HG02798 (cell line): Measurements from ENCODE around the gene MMS19.
"Not testable (repeated sequence)": the region's sequence is repeated elsewhere in the genome, so short reads cannot be mapped to it uniquely, and the experiment has no call there.

Source experiments
- ATAC-seq: cut with Tn5 transposase; IDR thresholded peaks from one replicate; pipeline ENCODE4 v1.9.1; 2021; ENCODE audit warnings: mild to moderate bottlenecking; ENCODE audit not compliant: unreplicated experiment, poor library complexity

MMS19 gene

GRCh38 chr10:97505152-97505551 is 6.9 kb upstream of the MMS19 start:
- no peak for ATAC-seq

DNA sequence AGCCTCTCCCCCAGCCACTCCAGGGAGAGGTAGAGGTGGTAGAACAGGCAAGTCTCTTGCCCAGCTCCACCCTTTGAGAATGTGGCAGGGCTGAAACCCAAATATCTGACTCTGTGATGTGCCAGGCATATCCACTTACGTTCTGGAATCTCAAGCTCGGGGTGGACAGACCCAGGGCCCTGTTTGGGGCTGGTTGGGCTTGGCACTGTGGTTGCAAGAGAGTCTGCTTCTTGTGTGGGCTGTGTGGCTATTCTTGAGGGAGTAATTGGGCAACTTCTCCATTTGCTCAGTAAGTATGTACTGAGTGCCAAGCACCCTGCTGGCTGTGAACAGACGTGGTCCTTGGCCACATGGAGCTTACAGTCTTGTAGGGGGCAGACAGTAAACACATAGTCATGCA is 5.2 kb upstream of the MMS19 start:
- no peak for ATAC-seq

- no peak for ATAC-seq
Observed at GRCh38 chr10:97502916-97503315, 4.7 kb upstream of the MMS19 start.

GRCh38 chr10:97500297-97500575 is 2.0 kb upstream of the MMS19 start:
- no peak for ATAC-seq

- ATAC-seq: no peak
Observed at GRCh38 chr10:97499561-97500296, 1.5 kb upstream of the MMS19 start.

DNA sequence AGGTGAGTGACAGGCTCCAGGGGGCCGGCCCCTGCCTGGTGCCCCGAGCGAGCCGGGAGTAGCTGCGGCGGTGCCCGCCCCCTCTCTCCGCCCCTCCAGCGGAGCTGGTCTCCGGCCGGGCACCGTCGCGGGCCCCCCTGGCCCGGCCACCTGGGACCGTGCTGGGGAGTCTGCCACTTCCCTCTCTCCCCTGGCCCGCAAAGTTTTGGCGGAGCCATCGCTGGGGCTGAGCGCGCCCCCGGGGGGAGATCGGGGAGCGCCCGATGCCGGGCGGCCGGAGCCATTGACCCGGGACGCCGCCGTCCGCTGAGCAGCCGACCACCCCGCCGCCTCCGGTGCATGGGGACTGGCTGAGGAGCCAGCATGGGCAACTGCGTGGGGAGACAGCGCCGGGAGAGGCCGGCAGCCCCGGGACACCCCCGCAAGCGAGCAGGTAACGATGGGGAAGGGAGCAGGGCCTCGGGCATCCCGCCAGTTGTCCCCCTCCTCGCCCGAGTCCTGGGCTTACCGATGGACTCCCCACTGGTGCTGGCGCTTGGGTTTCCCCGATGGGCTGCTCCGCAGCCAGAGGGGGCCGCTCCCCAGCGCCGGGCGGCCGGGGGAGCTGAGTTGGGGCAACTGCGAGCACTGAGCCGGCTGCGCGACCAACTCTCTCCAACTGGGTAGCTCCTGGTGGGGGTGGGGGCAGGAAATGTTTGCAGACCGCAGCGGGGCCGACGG is 779 bp upstream of the MMS19 start, which contains the start of gene UBTD1:
UBTD1 (plus strand) TSS at position 84 of the 720 bp plus-strand sequence; CDS start at position 364, 280 bp downstream.
- no peak for ATAC-seq

GRCh38 chr10:97497572-97498075 is 598 bp downstream of the MMS19 start:
- ATAC-seq: peak; percentile 27

- no peak for ATAC-seq
Observed at GRCh38 chr10:97494863-97495506, 3.2 kb downstream of the MMS19 start.

DNA sequence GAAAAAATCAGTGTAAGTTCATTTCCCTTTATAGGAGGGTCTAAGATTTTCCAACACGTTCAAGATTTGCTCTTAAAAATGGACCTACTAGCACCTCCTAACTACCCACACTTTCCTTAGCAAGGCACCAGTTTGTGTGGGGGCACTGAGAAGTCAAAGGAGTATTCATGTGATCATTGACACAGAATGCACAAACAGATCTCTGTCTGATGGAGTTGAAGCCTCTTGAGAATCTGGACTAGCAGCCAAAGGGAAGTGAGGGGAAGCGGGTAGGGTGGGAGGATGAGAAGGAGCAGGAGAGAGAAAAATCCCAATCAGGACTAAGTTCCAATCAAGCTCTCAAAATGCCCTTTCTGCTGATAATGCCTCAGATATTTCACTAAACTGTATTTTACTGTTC is 4.1 kb downstream of the MMS19 start:
- ATAC-seq: no peak

- ATAC-seq: no peak
Observed at GRCh38 chr10:97490592-97490991, 7.6 kb downstream of the MMS19 start.

DNA sequence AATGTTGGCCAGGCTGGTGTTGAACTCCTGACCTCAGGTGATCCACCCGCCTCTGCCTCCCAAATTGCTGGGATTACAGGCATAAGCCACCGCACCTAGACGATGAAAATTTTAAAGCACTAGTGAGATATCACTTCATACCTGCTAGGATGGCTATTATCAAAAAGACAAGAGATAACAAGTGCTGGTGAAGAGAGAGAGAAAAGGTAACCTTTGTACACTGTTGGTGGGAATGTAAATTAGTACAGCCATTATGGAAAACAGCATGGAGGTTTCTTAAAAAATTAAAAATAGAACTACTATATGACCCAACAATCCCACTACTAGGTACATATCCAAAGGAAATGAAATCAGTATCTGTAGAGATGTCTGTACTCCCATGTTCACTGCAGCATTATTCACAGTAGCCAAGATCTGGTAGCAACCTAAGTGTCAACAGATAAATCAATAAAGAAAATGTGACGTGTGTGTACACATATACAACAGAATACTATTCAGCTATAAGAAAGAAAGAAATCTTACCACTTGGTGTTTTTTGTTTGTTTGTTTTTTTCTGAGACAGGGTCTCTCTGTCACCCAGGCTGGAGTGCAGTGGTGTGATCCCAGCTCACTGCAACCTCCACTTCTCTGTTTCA is 12.5 kb downstream of the MMS19 start:
- no peak for ATAC-seq

DNA sequence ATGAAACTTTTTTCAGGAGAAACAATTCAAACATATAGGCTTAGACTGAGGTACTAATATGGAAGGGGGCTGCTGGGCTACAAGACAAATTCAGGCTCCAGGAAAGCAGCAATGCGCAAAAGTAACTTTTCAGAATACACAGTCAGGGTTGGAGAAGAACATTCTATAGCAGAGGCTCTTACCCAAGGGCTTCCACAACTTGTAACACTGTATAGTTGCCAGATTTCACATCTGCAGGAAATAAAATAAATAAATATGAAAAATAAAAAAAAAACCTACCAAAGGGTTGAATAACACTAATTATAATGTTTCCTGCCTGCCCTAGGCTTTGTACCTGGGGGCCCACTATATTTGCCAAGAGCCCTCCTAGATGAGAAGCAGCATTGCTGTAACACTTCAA is 14.3 kb downstream of the MMS19 start:
- no peak for ATAC-seq

GRCh38 chr10:97483506-97483905 is 14.7 kb downstream of the MMS19 start:
- ATAC-seq: no peak

GRCh38 chr10:97482381-97482780 is 15.8 kb downstream of the MMS19 start:
- ATAC-seq: no peak

DNA sequence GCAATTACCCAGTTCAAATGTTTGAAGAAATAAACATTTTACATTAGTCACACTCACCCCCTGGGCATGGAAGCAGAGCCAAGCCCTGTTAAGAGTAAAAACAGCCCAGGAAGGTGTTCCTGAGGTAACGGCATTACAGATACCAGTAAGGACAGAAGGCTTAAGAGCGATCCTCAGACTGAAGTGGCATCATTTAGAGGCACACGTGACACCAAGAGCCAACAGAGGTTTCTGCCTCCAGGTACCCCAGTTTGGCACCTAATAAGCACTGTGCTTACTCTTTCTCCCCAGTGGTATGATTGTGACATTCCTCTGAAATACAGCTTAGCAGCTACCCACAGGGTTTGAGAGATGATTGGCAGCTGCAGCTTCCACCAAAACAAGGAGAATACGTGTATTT is 17.2 kb downstream of the MMS19 start:
- no peak for ATAC-seq

DNA sequence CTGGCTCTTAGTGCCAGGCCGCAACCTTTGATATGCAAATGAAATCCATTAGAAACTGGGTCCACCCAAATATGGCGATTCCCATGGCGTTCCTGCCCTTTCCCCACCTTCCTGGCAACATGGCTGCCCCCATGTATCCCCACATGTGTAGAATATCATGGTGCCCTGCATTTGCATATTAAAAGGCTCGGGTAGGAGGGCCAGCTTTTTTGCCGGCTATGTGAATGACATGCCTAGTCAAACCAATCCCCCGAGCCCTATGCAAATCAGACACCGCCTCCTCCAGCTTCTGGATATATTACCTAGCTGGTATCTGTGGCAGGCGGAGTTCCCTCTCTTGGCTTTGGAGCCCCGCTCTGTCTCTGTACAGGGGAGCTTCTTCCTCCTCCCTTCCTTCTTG is 18.3 kb downstream of the MMS19 start:
- ATAC-seq: no peak

DNA sequence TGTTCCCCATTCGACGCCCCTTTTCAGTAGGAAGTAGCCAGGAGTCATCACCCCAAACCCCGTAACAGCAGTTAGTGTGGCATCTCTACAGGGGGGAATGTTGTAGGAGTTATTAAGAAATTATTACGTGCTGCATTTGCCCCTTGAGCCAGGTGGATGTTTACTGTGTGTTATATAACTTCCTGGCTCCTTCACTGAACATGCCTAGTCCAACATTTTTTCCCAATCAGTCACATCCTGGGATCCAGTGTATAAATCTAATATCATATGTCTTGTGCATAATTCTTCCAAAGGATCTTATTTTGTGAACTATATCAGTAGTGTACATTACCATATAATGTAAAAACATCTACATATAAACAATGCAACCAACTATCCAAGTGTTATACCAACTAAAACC is 18.8 kb downstream of the MMS19 start:
- ATAC-seq: not testable (repeated sequence)

DNA sequence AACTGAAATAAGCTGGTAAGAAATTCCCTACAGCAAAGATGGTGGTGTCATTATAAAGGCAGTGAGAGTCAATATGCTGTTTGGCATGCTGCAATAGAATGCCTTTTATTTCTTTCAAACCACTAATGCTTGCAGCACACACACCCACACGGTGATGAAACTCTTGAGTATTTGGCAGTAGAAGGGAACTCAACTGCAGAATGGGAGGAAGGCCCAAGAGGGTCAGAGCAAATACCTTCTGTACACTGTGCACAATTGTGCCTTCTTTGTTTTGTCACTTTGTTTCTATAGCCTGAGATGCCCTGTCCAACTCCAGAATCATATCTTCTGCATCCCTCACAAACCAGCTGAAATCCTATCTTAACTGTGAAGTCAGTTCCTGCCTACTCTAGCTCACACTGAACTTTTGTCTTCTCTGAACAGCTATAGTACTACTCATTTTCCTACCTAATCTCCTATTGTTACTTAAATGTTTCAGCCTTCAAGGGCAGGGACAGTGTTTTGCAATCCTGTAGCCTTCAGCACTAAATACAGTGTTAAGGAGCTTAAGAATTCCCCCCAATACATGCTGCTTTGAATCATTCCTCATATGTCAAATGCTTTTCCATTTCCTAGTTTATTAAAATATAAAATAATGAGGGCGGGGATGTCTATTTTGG is 22.2 kb downstream of the MMS19 start:
- no peak for ATAC-seq

GRCh38 chr10:97474918-97475317 is 23.3 kb downstream of the MMS19 start:
- no peak for ATAC-seq

DNA sequence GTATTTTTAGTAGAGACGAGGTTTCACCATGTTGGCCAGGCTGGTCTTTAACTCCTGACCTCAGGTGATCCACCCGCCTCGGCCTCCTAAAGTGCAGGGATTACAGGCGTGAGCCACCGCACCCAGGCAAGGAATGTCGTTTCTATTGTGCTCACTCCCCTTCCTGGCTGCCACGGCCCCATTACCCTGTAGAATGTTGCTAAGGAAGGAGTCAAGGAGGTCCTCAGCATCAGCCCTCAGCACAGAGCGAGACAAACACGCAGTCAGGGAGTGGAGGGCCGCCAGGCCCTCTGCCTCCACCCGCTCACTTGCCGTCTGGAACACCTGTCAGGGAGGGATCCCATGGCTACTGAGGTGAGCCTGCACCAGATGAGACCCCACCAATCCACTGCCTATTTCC is 29.4 kb downstream of the MMS19 start:
- not testable (repeated sequence) for ATAC-seq
